Astrocyte of the cerebellum (primary cell): ENCODE results near the gene KRTAP10-9.
"Not testable (repeated sequence)": the region's sequence is repeated elsewhere in the genome, so short reads cannot be mapped to it uniquely, and the experiment has no call there.

Experiments used
- DNase-seq: peaks from one replicate; pipeline ENCODE4 v3.0.0-alpha.2; 2011; ENCODE audit warnings: low read depth
- H3K4me3 ChIP-seq: 2 replicates; pipeline ENCODE4 v1.5.1; 2011; ENCODE audit warnings: mild to moderate bottlenecking, low read depth, low read length, moderate library complexity
- CTCF ChIP-seq: IDR thresholded peaks from 2 replicates; pipeline ENCODE4 v1.5.1; 2012; ENCODE audit warnings: low read length, low read depth, moderate library complexity, mild to moderate bottlenecking; ENCODE audit errors: missing control alignments
- in situ Hi-C: cut with HindIII; loops from 2 replicates; pipeline ENCODE4 v1.10.0; 2017; ENCODE audit warnings: low sequenced_read_pairs

Gene KRTAP10-9

DNA sequence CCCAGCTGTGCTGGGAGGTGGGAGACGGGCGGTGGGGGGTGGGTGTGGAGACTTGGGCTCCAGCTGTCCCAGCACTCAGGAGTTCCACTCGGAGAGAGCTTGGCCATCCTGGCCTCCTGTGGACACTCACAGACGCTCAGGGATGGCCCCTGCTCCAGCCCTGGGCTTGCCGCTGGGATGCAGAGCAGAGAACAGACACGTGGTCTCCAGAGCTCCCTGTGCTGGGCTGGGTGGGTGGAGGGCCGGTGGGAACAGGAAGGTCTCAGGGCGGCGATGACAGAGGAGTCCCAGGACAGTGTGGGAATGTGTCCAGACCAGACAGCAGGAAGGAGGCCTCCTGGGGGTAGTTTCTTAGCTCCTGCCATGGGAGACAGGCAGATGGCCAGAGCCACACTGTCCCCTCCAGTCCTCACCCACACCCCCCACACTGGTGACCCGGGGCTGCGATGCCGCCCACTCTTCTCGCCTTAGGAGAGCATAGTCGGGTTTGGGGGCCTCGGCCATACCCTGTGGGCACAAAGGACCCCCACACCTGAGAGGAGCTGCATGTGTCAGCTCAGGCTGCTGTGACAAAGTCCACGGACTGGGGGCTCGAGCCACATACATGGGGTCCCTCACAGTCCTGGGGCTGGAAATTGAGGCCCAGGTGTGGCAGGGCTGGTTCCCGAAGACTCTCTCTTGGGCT, 2.0 kb downstream of the KRTAP10-9 start:
- H3K4me3 ChIP-seq = no peak overlapping the region
- in situ Hi-C loops = no loop called here
- no peak for DNase-seq
- TF ChIP-seq CTCF = no peak

DNA sequence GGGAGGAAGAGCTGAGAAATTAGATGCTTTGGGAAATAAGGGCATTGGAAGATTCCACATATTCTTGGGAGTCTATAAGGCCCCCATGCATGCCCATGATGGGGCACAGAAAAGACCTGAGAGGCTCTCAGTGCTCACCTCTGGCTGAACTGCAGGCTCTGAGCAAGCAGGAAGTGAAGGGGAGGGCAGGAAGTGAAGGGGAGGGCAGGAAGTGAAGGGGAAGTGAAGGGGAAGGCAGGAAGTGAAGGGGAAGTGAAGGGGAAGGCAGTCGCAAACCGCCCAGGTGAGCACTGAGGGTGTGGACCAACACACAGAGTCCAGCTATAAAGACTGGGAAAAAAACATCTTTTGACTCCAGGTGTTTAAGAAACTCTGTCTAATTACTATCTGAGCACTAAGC, 3.5 kb downstream of the KRTAP10-9 start:
- in situ Hi-C loops = no loop called here
- DNase-seq = no peak
- no peak for TF ChIP-seq CTCF
- no peak overlapping the region for H3K4me3 ChIP-seq

- in situ Hi-C loops = no loop called here
- no peak overlapping the region for H3K4me3 ChIP-seq
- no peak for DNase-seq
- no peak for TF ChIP-seq CTCF
These were observed 5.2 kb downstream of the KRTAP10-9 start for GRCh38 chr21:44632067-44632466.

DNA sequence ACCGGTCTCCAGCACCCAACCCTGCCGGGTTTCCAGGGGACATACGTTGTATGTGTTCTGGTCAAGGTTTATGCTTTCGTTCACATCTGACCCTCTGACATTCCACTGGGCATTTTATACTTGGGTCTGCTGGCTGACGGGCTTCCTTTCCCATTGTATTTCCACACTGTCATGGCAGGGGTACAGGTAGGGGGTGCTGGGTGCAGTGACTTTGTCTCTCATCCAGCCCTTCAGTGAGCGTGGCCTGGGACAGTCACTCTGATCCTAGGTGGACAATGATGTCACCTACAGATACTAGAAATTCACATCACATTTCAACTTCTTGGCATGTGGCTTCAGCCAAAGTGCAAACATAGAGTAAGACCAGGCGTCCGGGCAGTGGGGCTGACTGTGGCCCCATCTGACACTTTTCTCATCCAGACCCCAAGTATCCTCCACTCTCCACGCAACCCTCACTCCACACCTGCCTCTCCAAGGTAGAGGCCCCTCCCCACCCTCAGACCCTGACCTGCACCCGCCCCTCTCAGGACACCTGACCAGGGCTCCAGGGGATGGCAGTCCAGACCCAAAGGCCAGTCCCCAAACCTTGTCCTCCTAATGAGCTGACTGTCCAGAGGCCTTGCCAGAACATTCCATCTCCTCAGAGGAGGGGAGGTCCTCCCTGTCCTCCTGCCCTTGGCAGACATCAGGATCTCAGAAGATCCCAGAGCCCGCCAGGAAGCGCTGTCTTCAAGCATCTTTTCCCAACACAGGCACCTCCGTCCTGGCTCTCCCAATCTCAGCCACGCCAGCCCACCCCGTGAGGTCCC, 9.5 kb downstream of the KRTAP10-9 start:
- no peak for DNase-seq
- in situ Hi-C loops = no loop called here
- no peak for TF ChIP-seq CTCF
- no peak overlapping the region for H3K4me3 ChIP-seq

- no peak within 1 kb of the TSS for H3K4me3 ChIP-seq
- TF ChIP-seq CTCF = no peak
- DNase-seq = no peak
- in situ Hi-C loops = no loop called here
These were observed 10.3 kb downstream of the KRTAP10-9 start, which contains the start of gene KRTAP10-10 for GRCh38 chr21:44637018-44637850. TSS of gene KRTAP10-10 (plus strand) at chr21:44637356. CDS start at chr21:44637418, 62 bp downstream.

DNA sequence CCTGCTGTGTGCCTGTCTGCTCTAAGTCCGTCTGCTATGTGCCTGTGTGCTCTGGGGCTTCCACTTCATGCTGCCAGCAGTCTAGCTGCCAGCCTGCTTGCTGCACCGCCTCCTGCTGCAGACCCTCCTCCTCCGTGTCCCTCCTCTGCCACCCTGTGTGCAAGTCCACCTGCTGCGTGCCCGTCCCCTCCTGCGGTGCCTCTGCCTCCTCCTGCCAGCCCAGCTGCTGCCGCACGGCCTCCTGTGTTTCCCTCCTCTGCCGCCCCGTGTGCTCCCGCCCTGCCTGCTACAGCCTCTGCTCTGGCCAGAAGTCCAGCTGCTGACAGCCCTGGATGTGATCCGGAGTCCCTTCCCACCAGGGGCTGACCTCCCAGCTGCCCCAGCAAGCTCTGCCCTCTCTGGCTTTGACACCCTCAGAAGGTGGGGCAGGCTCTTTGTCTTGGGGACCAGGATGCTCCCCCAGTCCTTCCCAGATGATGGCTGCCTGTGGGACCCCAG, 11.0 kb downstream of the KRTAP10-9 start:
- DNase-seq, in situ Hi-C loops, H3K4me3 ChIP-seq: not testable (repeated sequence)

DNA sequence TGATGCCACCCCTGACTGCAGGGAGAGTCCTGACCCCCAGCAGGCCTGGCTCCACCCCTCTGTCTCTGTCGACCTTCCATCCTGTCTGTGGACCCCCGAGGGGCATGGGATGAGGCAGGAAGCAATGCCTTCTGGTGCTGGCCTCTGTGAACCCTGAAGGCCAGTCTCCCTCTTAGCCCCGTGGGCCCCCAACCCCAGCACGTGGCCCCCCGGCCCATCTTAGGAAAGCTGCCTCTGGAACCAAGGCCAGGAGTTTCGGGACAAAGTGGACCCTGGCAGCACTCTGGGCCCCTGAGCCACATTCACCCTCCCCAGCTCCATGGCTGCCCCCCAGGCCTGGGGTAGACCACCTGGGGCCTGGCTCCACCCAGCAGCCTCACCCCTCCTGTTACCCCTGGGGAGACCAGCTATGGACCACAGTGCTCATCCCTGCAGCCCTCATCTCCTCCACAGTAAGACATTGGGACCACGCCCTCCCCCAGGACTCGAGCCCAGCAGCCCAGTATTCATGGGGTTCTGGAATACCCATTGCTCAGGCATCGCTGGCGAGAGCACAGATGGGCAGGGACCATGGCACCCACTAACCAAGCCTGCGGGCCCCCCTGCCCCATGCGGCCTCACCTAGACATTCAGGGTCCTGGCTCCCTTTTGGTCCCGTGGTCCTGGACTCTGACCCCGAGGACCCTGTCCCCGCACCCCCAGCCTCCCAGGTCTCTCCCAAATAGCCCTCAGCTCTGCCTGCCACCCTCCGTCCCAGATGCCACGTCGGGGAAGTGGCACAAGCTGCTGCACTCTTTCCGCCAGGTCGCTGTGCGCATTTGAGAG, 11.8 kb downstream of the KRTAP10-9 start:
- in situ Hi-C loops, DNase-seq, H3K4me3 ChIP-seq: not testable (repeated sequence)
